ENCODE measurements around the gene TICAM2. TPM values are rescaled to one million over a fixed set of nuclear protein-coding genes. Genes with fewer than 3 reads are reported as not detected.

TICAM2 gene
- total RNA-seq, 1 experiment from 2014 or later, result 3.9 TPM

DNA sequence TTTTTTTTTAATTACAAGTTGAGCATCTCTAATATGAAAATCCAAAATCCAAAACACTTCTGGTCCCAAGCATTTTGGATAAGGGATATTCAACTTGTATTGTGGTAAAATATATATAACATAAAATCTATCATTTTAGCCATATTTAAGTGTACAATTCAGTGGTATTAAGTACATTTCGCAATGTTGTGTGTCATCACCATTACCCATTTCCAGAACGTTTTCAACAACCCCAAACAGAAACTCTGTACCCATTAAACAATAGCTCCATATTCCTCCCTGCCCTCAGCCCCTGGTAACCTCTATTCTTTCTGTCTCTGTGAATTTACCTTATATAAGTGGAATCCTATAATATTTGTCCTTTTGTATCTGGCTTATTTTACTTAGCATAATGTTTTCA, 24.9 kb downstream of the TICAM2 start:
- CTCF ChIA-PET, result no interaction called here
- intact Hi-C loops (cut with micrococcal nuclease), result no loop called here
- Histone ChIP-seq H3K4me1 (ENCODE audit: insufficient read depth, low read length) (peaks cover 36% of the 10 kb centered on the region), H4K20me1 (ENCODE audit: low read length) (no peaks in the 10 kb centered on the region), H3K27me3 (ENCODE audit: low read length) (no peaks in the 10 kb centered on the region), H3F3A (ENCODE audit: low read length, unreplicated experiment) (no peaks in the 10 kb centered on the region), H3K9me2 (replicated peaks; ENCODE audit: low read length) (no peaks in the 10 kb centered on the region), H3K4me3 (ENCODE audit: low read length) (no peak overlapping the region), H3K36me3 (ENCODE audit: low read depth, low read length) (no peaks in the 10 kb centered on the region), H3K9me3 (ENCODE audit: low read length) (no peaks in the 10 kb centered on the region), H3K27ac (ENCODE audit: low read length) (no peak overlapping the region), H3K4me2 (ENCODE audit: low read length) (no peak overlapping the region), H2AFZ (ENCODE audit: low read length) (no peak overlapping the region), H3K79me2 (ENCODE audit: low read length) (no peaks in the 10 kb centered on the region), H3K9ac (ENCODE audit: low read length) (no peak overlapping the region)
- ATAC-seq (no peak), DNase-seq (no peak)
- BruUV-seq (replicated peaks), result no TSS peak
- TF ChIP-seq EZH2phosphoT487 (IDR thresholded peaks at IDR 0.05; ENCODE audit: borderline replicate concordance, low read length) (no peak), EZH2 (IDR thresholded peaks at IDR 0.05; ENCODE audit: low read length, unreplicated experiment) (no peak)
- TF ChIP-seq, protein P1, sequence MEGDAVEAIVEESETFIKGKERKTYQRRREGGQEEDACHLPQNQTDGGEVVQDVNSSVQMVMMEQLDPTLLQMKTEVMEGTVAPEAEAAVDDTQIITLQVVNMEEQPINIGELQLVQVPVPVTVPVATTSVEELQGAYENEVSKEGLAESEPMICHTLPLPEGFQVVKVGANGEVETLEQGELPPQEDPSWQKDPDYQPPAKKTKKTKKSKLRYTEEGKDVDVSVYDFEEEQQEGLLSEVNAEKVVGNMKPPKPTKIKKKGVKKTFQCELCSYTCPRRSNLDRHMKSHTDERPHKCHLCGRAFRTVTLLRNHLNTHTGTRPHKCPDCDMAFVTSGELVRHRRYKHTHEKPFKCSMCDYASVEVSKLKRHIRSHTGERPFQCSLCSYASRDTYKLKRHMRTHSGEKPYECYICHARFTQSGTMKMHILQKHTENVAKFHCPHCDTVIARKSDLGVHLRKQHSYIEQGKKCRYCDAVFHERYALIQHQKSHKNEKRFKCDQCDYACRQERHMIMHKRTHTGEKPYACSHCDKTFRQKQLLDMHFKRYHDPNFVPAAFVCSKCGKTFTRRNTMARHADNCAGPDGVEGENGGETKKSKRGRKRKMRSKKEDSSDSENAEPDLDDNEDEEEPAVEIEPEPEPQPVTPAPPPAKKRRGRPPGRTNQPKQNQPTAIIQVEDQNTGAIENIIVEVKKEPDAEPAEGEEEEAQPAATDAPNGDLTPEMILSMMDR (conservative IDR thresholded peaks at IDR 0.05; ENCODE audit: low read depth, low read length), result no peak
- POLR2A ChIA-PET (ENCODE audit: unreplicated experiment), result no interaction called here

DNA sequence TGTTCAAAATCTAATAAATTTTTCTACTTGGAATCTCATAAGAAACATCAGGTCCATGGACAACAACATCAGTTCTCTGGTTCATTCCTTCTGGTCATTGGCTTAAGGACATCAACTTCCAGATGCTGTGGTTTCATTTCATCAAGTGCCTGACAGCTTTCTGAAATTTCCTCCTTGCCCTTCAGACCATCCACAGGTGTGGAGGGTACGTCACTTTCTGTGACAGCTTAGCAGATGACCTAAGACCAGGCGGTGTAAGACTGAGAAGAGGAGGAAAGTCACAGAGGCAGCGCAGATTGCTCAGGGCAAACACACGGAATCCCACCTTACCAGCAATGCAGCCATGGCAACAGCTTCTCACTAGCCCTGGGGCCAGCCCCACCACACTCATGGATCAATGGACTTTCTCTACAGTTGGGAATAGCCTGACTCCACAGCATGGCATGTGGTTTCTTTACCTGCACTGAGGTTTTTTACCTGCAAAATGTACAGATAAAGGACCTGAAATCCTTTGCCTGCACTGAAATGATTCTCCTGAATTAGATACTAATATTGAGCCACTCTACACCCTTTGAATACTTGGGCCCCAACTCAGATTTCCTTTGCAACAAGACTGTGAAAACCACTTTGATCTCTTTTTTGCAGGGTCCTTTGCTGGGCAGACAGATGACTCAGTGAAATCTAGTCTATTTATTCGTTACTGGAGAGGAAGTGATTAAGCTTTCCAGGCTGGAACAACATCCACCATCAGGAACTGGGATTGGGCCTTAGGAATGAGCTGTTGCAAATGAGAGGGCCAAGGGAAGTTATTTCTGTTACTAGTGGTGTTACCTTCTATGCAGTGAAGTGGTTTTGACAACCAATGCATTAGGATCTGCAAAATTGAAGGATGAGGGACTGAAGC, 26.9 kb downstream of the TICAM2 start:
- CTCF ChIA-PET, result interaction anchor here (0.8 to 1.1 kb wide), 4 partner anchors 34 to 268 kb away, joined by 3 to 7 read pairs (median 4); no protein-coding TSS in a partner anchor
- Histone ChIP-seq H4K20me1 (ENCODE audit: low read length) (no peaks in the 10 kb centered on the region), H3K4me2 (ENCODE audit: low read length) (peak overlapping the region; percentile 42), H3K9me2 (replicated peaks; ENCODE audit: low read length) (no peaks in the 10 kb centered on the region), H3K4me3 (ENCODE audit: low read length) (no peak overlapping the region), H3F3A (ENCODE audit: low read length, unreplicated experiment) (no peaks in the 10 kb centered on the region), H3K4me1 (ENCODE audit: insufficient read depth, low read length) (peaks cover 36% of the 10 kb centered on the region), H3K27ac (ENCODE audit: low read length) (peak overlapping the region; percentile 61), H2AFZ (ENCODE audit: low read length) (0 out of 2 replicates have a peak overlapping the region, but pooled peaks have one; percentile 24), H3K27me3 (ENCODE audit: low read length) (no peaks in the 10 kb centered on the region), H3K79me2 (ENCODE audit: low read length) (no peaks in the 10 kb centered on the region), H3K9ac (ENCODE audit: low read length) (no peak overlapping the region), H3K36me3 (ENCODE audit: low read depth, low read length) (no peaks in the 10 kb centered on the region), H3K9me3 (ENCODE audit: low read length) (no peaks in the 10 kb centered on the region)
- POLR2A ChIA-PET (ENCODE audit: unreplicated experiment), result interaction anchor here (0.5 to 0.6 kb wide), 2 partner anchors 8 to 188 kb away, joined by 3 to 4 read pairs; no protein-coding TSS in a partner anchor
- no peak for TF ChIP-seq EZH2 (IDR thresholded peaks at IDR 0.05; ENCODE audit: low read length, unreplicated experiment)
- no peak for TF ChIP-seq EZH2phosphoT487 (IDR thresholded peaks at IDR 0.05; ENCODE audit: borderline replicate concordance, low read length)
- TF ChIP-seq, protein P1 (conservative IDR thresholded peaks at IDR 0.05; ENCODE audit: low read depth, low read length), result no peak
- peak; percentile 78 for DNase-seq
- ATAC-seq, result peak; percentile 72
- BruUV-seq (replicated peaks), result no TSS peak
- intact Hi-C loops (cut with micrococcal nuclease), result loop anchor here (2.0 kb wide), 2 partner anchors 25 to 115 kb away; no protein-coding TSS in a partner anchor

DNA sequence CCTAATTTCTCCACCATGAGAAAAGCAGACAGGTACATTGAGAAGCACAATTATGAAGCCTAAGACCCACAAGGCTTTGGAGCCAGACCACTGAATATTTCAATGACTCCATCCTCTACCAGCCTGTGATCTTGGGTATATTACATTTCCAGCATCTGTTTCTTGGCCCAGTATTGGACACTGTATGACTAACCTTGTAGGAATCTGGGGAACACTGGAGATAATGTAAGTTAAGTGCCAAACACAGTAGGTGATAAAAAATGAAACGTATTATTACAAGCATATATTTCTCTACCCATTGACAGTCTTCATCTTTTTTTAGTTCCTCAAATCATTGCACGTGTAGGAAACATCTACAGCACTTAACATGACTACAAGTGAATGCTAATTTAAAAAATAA, 29.1 kb downstream of the TICAM2 start:
- Histone ChIP-seq H4K20me1 (ENCODE audit: low read length) (no peaks in the 10 kb centered on the region), H3K9me3 (ENCODE audit: low read length) (no peaks in the 10 kb centered on the region), H3K4me3 (ENCODE audit: low read length) (no peak overlapping the region), H3K9me2 (replicated peaks; ENCODE audit: low read length) (no peaks in the 10 kb centered on the region), H3K4me1 (ENCODE audit: insufficient read depth, low read length) (peaks cover 22% of the 10 kb centered on the region), H3K36me3 (ENCODE audit: low read depth, low read length) (no peaks in the 10 kb centered on the region), H3K4me2 (ENCODE audit: low read length) (no peak overlapping the region), H2AFZ (ENCODE audit: low read length) (no peak overlapping the region), H3K27me3 (ENCODE audit: low read length) (no peaks in the 10 kb centered on the region), H3F3A (ENCODE audit: low read length, unreplicated experiment) (no peaks in the 10 kb centered on the region), H3K9ac (ENCODE audit: low read length) (no peak overlapping the region), H3K79me2 (ENCODE audit: low read length) (no peaks in the 10 kb centered on the region), H3K27ac (ENCODE audit: low read length) (no peak overlapping the region)
- peak; percentile 36 for DNase-seq
- ATAC-seq, result peak; percentile 38
- TF ChIP-seq, protein P1 (conservative IDR thresholded peaks at IDR 0.05; ENCODE audit: low read depth, low read length), result no peak
- intact Hi-C loops (cut with micrococcal nuclease), result no loop called here
- CTCF ChIA-PET, result no interaction called here
- POLR2A ChIA-PET (ENCODE audit: unreplicated experiment), result no interaction called here
- no TSS peak for BruUV-seq (replicated peaks)

Data from PC-3 (cell line).